Neural cell (in vitro differentiated cells): ENCODE measurements around the gene PLEKHF1.

Experiments
- CTCF ChIP-seq: fragments of 450-650 bp; IDR thresholded peaks from 2 replicates; pipeline ENCODE4 v1.5.1; 2014; ENCODE audit warnings: antibody characterized with exemption, mild to moderate bottlenecking, moderate library complexity; ENCODE audit not compliant: poor library complexity, severe bottlenecking
- RAD21 ChIP-seq: fragments of 450-650 bp; conservative IDR thresholded peaks from 2 replicates; pipeline ENCODE4 v1.6.1; 2014; ENCODE audit warnings: antibody characterized with exemption, mild to moderate bottlenecking, moderate library complexity

- TF ChIP-seq RAD21, result peak; percentile 75
- peak; percentile 84 for TF ChIP-seq CTCF
These were observed 29.7 kb downstream of the PLEKHF1 start for GRCh38 chr19:29694669-29695627.
